Tibial artery (tissue), 4 donors: ENCODE measurements around the gene TMPO.

Source experiments
- DNase-seq, 2 donors: peaks; one replicate each; pipeline ENCODE4 v3.0.0-alpha.2; 2019
- H3K27ac ChIP-seq, 2 donors: fragments of 200-600 bp; sonication (generic) in 1 of 2; 1 replicate in 1 of 2; 2 replicates in 1 of 2; pipeline ENCODE4 v1.5.1; 2018 to 2019; ENCODE audit warnings: mild to moderate bottlenecking in 1 of 2
- H3K27me3 ChIP-seq, 2 donors: fragments of 200-600 bp; sonication (generic) in 1 of 2; one replicate each; pipeline versions ENCODE4 v1.5.1 to v1.6.0; 2016 to 2019
- H3K36me3 ChIP-seq, 3 donors: fragments of 200-600 bp; sonication (generic) in 2 of 3; one replicate each; pipeline ENCODE4 v1.5.1; 2016 to 2019; ENCODE audit warnings: mild to moderate bottlenecking in 2 of 3
- H3K4me1 ChIP-seq, 4 donors: fragments of 200-600 bp; sonication (generic) in 2 of 4; 1 replicate in 3 of 4; 2 replicates in 1 of 4; pipeline ENCODE4 v1.5.1; 2016 to 2019
- H3K4me3 ChIP-seq, 2 donors: fragments of 200-600 bp; sonication (generic) in 1 of 2; 1 replicate in 1 of 2; 2 replicates in 1 of 2; pipeline ENCODE4 v1.5.1; 2018 to 2019; ENCODE audit warnings: mild to moderate bottlenecking in 2 of 2
- H3K9me3 ChIP-seq, 3 donors: fragments of 200-600 bp; sonication (generic) in 1 of 3; one replicate each; pipeline ENCODE4 v1.5.1; 2016 to 2019
- intact Hi-C: fragments of 100-400 bp; cut with DNase I; formaldehyde crosslinking; loops from one replicate; pipeline ENCODE4 v1.15.0; 2023; ENCODE audit warnings: low total_unique reads
- TF ChIP-seq, protein P1 (sequence below), 2 experiments: fragments of 200-600 bp in 1 of 2; fragments of 450-650 bp in 1 of 2; IDR thresholded peaks; one replicate each; pipeline ENCODE4 v1.5.1; 2017 to 2019; ENCODE audit warnings: antibody characterized with exemption in 2 of 2, mild to moderate bottlenecking in 1 of 2, moderate library complexity in 1 of 2

TMPO gene

DNA sequence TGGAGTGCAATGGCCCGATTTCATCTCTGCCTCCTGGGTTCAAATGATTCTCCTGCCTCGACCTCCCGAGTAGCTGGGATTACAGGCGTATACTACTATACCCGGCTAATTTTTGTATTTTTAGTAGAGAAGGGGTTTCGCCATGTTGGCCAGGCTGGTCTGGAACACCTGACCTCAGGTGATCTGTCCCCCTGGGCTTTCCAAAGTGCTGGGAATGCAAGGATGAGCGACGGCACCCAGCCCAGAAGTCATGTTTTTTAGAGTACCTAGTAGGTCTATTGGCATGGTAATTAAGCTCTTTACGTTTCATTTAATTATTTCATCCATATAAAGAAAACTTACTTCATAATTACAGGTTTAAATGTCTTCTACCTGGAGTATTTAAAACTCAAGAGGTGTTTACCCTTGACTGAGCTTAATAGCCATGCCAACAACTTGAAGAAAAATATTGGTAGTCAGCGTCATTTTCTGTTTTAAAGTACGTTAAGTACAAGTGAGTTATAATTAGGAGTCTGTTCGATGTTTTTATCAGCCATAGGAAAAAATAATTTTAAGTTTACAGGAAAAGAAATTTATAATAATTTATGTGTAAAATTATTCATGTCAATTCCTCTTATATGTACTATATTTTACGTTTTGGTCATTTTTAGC lies 4.0 kb downstream of the TMPO start:
- no peak for DNase-seq
- Histone ChIP-seq H3K4me1 (peaks cover 0 to 25% (median 13%) of the 10 kb centered on the region in 4 donors), H3K27ac (no peak overlapping the region), H3K9me3 (no peaks in the 10 kb centered on the region), H3K27me3 (no peaks in the 10 kb centered on the region), H3K36me3 (peaks cover 0 to 9% (median 3%) of the 10 kb centered on the region in 3 donors), H3K4me3 (no peak overlapping the region)
- TF ChIP-seq, protein P1, sequence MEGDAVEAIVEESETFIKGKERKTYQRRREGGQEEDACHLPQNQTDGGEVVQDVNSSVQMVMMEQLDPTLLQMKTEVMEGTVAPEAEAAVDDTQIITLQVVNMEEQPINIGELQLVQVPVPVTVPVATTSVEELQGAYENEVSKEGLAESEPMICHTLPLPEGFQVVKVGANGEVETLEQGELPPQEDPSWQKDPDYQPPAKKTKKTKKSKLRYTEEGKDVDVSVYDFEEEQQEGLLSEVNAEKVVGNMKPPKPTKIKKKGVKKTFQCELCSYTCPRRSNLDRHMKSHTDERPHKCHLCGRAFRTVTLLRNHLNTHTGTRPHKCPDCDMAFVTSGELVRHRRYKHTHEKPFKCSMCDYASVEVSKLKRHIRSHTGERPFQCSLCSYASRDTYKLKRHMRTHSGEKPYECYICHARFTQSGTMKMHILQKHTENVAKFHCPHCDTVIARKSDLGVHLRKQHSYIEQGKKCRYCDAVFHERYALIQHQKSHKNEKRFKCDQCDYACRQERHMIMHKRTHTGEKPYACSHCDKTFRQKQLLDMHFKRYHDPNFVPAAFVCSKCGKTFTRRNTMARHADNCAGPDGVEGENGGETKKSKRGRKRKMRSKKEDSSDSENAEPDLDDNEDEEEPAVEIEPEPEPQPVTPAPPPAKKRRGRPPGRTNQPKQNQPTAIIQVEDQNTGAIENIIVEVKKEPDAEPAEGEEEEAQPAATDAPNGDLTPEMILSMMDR (IDR thresholded peaks at IDR 0.05): no peak
- intact Hi-C loops: loop anchor here (2.0 kb wide), 1 partner anchor 97 kb away; no protein-coding TSS in a partner anchor

DNA sequence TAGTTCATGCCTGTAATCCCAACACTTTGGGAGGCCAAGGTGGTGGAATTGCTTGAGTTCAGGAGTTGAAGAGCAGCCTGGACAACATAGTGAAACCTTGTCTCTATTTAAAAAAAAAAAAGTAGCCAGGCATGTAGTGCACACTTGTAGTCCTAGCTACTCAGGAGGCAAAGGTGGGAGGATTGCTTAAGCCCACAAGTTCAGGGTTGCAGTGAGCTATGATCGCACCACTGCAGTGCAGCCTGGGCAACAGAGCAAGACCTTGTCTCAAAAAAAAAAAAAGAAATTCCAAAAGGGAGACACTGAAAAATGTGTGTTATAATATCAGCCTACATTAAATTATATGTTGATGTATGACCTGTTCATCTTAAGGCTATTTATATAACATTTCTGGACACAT lies 14.7 kb downstream of the TMPO start:
- H3K4me1 ChIP-seq: no peaks in the 10 kb centered on the region
- H3K36me3 ChIP-seq: peaks cover 31 to 48% (median 37%) of the 10 kb centered on the region in 3 donors
- intact Hi-C loops: no loop called here
- DNase-seq: no peak
- TF ChIP-seq, protein P1 (IDR thresholded peaks at IDR 0.05): no peak
- no peak overlapping the region for H3K27ac ChIP-seq
- H3K9me3 ChIP-seq: no peaks in the 10 kb centered on the region
- no peak overlapping the region for H3K4me3 ChIP-seq
- H3K27me3 ChIP-seq: no peaks in the 10 kb centered on the region

DNA sequence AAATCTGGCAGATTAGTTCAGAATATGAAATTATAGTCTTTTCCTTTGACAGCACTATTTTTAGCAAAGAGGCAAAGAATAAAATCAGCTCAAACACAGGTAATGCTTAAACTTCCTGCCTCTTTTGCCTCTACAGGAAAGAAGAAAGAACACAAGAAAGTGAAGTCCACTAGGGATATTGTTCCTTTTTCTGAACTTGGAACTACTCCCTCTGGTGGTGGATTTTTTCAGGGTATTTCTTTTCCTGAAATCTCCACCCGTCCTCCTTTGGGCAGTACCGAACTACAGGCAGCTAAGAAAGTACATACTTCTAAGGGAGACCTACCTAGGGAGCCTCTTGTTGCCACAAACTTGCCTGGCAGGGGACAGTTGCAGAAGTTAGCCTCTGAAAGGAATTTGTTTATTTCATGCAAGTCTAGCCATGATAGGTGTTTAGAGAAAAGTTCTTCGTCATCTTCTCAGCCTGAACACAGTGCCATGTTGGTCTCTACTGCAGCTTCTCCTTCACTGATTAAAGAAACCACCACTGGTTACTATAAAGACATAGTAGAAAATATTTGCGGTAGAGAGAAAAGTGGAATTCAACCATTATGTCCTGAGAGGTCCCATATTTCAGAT lies 17.4 kb downstream of the TMPO start:
- H3K36me3 ChIP-seq: peaks cover 46 to 51% (median 49%) of the 10 kb centered on the region in 3 donors
- TF ChIP-seq, protein P1 (IDR thresholded peaks at IDR 0.05): peak; percentile 35 to 37
- DNase-seq: no peak
- H3K27ac ChIP-seq: no peak overlapping the region
- no peak overlapping the region for H3K4me3 ChIP-seq
- H3K4me1 ChIP-seq: no peaks in the 10 kb centered on the region
- H3K27me3 ChIP-seq: no peaks in the 10 kb centered on the region
- intact Hi-C loops: no loop called here
- H3K9me3 ChIP-seq: no peaks in the 10 kb centered on the region

DNA sequence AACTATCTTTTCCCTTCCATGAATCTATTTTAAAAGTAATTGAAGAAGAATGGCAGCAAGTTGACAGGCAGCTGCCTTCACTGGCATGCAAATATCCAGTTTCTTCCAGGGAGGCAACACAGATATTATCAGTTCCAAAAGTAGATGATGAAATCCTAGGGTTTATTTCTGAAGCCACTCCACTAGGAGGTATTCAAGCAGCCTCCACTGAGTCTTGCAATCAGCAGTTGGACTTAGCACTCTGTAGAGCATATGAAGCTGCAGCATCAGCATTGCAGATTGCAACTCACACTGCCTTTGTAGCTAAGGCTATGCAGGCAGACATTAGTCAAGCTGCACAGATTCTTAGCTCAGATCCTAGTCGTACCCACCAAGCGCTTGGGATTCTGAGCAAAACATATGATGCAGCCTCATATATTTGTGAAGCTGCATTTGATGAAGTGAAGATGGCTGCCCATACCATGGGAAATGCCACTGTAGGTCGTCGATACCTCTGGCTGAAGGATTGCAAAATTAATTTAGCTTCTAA lies 18.4 kb downstream of the TMPO start:
- H3K4me1 ChIP-seq: no peaks in the 10 kb centered on the region
- H3K27ac ChIP-seq: no peak overlapping the region
- H3K27me3 ChIP-seq: no peaks in the 10 kb centered on the region
- peaks cover 47 to 54% (median 51%) of the 10 kb centered on the region in 3 donors for H3K36me3 ChIP-seq
- intact Hi-C loops: no loop called here
- DNase-seq: no peak
- no peaks in the 10 kb centered on the region for H3K9me3 ChIP-seq
- TF ChIP-seq, protein P1 (IDR thresholded peaks at IDR 0.05): no peak
- no peak overlapping the region for H3K4me3 ChIP-seq

DNA sequence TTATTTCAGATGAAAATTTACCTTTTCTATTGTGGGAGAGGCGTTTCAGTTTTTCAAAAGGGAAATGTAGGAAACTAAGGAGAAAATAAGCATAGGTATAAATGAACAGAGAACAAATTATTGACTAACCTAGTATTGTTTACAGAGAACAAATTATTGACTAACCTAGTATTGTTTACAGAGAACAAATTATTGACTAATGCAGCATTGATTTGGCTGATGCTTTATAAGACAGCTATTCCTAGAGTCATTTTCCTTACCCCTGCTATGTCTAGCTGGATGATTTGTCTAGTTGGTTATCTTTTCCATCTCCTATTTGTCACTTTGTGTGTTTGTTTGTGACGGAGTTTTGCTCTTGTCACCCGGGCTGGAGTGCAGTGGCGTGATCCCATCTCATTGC lies 22.6 kb downstream of the TMPO start:
- Histone ChIP-seq H3K36me3 (peaks cover 39 to 53% (median 43%) of the 10 kb centered on the region in 3 donors), H3K9me3 (no peaks in the 10 kb centered on the region), H3K4me3 (no peak overlapping the region), H3K27me3 (no peaks in the 10 kb centered on the region), H3K27ac (no peak overlapping the region), H3K4me1 (no peaks in the 10 kb centered on the region)
- no peak for DNase-seq
- TF ChIP-seq, protein P1 (IDR thresholded peaks at IDR 0.05): no peak
- intact Hi-C loops: no loop called here
